Endothelial cell of umbilical vein (primary cell): ENCODE data around the gene GRK6.

Experiments
- CTCF ChIP-seq, 2 donors: IDR thresholded peaks; 1 replicate in 1 of 2; 2 replicates in 1 of 2; pipeline ENCODE4 v1.5.1; 2011; ENCODE audit warnings: low read length in 2 of 2, mild to moderate bottlenecking in 2 of 2, moderate library complexity in 2 of 2, control low read depth in 1 of 2, inconsistent platforms in 1 of 2, low read depth in 1 of 2; ENCODE audit not compliant: insufficient read depth in 1 of 2; ENCODE audit errors: extremely low read depth in 1 of 2
- GATA2 ChIP-seq: IDR thresholded peaks from 2 replicates; pipeline ENCODE4 v1.7.0; 2011; ENCODE audit warnings: low read depth, mild to moderate bottlenecking, moderate library complexity, mixed read lengths, low read length; ENCODE audit not compliant: insufficient read length, insufficient read depth
- JUN ChIP-seq: IDR thresholded peaks from 2 replicates; pipeline ENCODE4 v1.6.1; 2011; ENCODE audit warnings: borderline replicate concordance, low read depth; ENCODE audit not compliant: insufficient read length, insufficient read depth
- POLR2A ChIP-seq: IDR thresholded peaks from 2 replicates; pipeline ENCODE4 v1.6.1; 2012; ENCODE audit warnings: low read depth, mild to moderate bottlenecking, control low read depth, low read length

GRCh38 chr5:177439518-177440053, 13.1 kb downstream of the GRK6 start:
- TF ChIP-seq JUN (no peak), CTCF (IDR thresholded peaks at IDR 0.05; ENCODE audit: extremely low read depth in 1 of 2, insufficient read depth in 1 of 2, low read depth in 1 of 2, low read length in 2 of 2) (no peak), GATA2 (no peak), POLR2A (no peak)
